Measurements from ENCODE around the gene TMC6. TPM values are rescaled to one million over a fixed set of nuclear protein-coding genes. Genes with fewer than 3 reads are reported as not detected.
"Not testable (repeated sequence)": the region's sequence is repeated elsewhere in the genome, so short reads cannot be mapped to it uniquely, and the experiment has no call there.

TMC6 gene
- total RNA-seq, 1 donor from 2014 or later, result 16.7 TPM

- no peak for DNase-seq (ENCODE audit: low read depth, low spot score)
Measured at GRCh38 chr17:78082988-78083387, 45.6 kb downstream of the TMC6 start.

- not testable (repeated sequence) for DNase-seq (ENCODE audit: low read depth, low spot score)
Measured at GRCh38 chr17:78082355-78082872, 46.1 kb downstream of the TMC6 start.

- no peak for DNase-seq (ENCODE audit: low read depth, low spot score)
Measured at GRCh38 chr17:78081551-78081950, 47.0 kb downstream of the TMC6 start.

GRCh38 chr17:78079253-78079652 lies 49.3 kb downstream of the TMC6 start:
- no peak for DNase-seq (ENCODE audit: low read depth, low spot score)

- no peak for DNase-seq (ENCODE audit: low read depth, low spot score)
Measured at GRCh38 chr17:78075545-78075944, 53.0 kb downstream of the TMC6 start.

GRCh38 chr17:78075011-78075410 lies 53.5 kb downstream of the TMC6 start:
- DNase-seq (ENCODE audit: low read depth, low spot score), result no peak

- DNase-seq (ENCODE audit: low read depth, low spot score), result no peak
Measured at GRCh38 chr17:78072961-78073360, 55.6 kb downstream of the TMC6 start.

GRCh38 chr17:78069695-78070094 lies 58.9 kb downstream of the TMC6 start:
- DNase-seq (ENCODE audit: low read depth, low spot score), result no peak

GRCh38 chr17:78066976-78067375 lies 61.6 kb downstream of the TMC6 start:
- DNase-seq (ENCODE audit: low read depth, low spot score), result not testable (repeated sequence)

- no peak for DNase-seq (ENCODE audit: low read depth, low spot score)
Measured at GRCh38 chr17:78064708-78065107, 63.8 kb downstream of the TMC6 start.

- DNase-seq (ENCODE audit: low read depth, low spot score), result no peak
Measured at GRCh38 chr17:78063489-78063888, 65.1 kb downstream of the TMC6 start.

- DNase-seq (ENCODE audit: low read depth, low spot score), result no peak
Measured at GRCh38 chr17:78062596-78062995, 66.0 kb downstream of the TMC6 start.

Other genes starting within 250 kb of the TMC6 start
- 6.5 and 9.1 TPM in 2 replicates for gene TNRC6C, start 170.1 kb downstream of the TMC6 start, total RNA-seq
- under 0.01 TPM in 1 of 2 replicates, not detected in the other for gene TMC8, start 2.0 kb upstream of the TMC6 start, total RNA-seq
- not detected in 2 replicates for gene C17orf99, start 17.6 kb upstream of the TMC6 start, total RNA-seq
- gene SYNGR2, start 39.8 kb upstream of the TMC6 start, total RNA-seq, result 32.9 and 35.8 TPM in 2 replicates
- gene TK1, start 58.3 kb upstream of the TMC6 start, total RNA-seq, result 108 and 190 TPM in 2 replicates
- gene AFMID, start 58.6 kb upstream of the TMC6 start, total RNA-seq, result 46.6 and 49.5 TPM in 2 replicates
- 61.7 and 109 TPM in 2 replicates for gene BIRC5, start 85.5 kb upstream of the TMC6 start, total RNA-seq
- 0.21 TPM in 1 of 2 replicates, not detected in the other for gene TMEM235, start 102.9 kb upstream of the TMC6 start, total RNA-seq
- gene SOCS3, start 231.3 kb upstream of the TMC6 start, total RNA-seq, result 31.5 and 71.3 TPM in 2 replicates
- 32.0 and 40.0 TPM in 2 replicates for gene PGS1, start 249.9 kb upstream of the TMC6 start, total RNA-seq